Parathyroid adenoma (tissue), 2 donors: Measurements from ENCODE around the gene TMEM147.

ENCODE experiments used
- H2AFZ ChIP-seq: fragments of 300-600 bp; sonication (generic); one replicate; pipeline ENCODE4 v1.7.0; 2017; ENCODE audit warnings: antibody characterized with exemption, mild to moderate bottlenecking
- H3K27ac ChIP-seq: fragments of 300-600 bp; sonication (generic); one replicate; pipeline ENCODE4 v1.7.0; 2017
- H3K27me3 ChIP-seq: fragments of 300-600 bp; sonication (generic); one replicate; pipeline ENCODE4 v1.7.0; 2017; ENCODE audit warnings: low read length; ENCODE audit not compliant: control insufficient read depth, insufficient read depth
- H3K36me3 ChIP-seq: fragments of 300-600 bp; sonication (generic); one replicate; pipeline ENCODE4 v1.7.0; 2017; ENCODE audit warnings: low read length; ENCODE audit not compliant: control insufficient read depth, insufficient read depth
- H3K4me1 ChIP-seq: fragments of 300-600 bp; sonication (generic); one replicate; pipeline ENCODE4 v1.7.0; 2017; ENCODE audit warnings: control low read depth
- H3K4me2 ChIP-seq: fragments of 300-600 bp; sonication (generic); one replicate; pipeline ENCODE4 v1.7.0; 2017; ENCODE audit warnings: low read length
- H3K4me3 ChIP-seq: fragments of 300-600 bp; sonication (generic); one replicate; pipeline ENCODE4 v1.7.0; 2017; ENCODE audit warnings: low read depth, low read length
- H3K79me2 ChIP-seq: fragments of 300-600 bp; sonication (generic); one replicate; pipeline ENCODE4 v1.7.0; 2017; ENCODE audit warnings: control low read depth
- H3K9ac ChIP-seq: fragments of 300-600 bp; sonication (generic); one replicate; pipeline ENCODE4 v1.7.0; 2017; ENCODE audit warnings: mild to moderate bottlenecking
- H3K9me3 ChIP-seq: fragments of 300-600 bp; sonication (generic); one replicate; pipeline ENCODE4 v1.7.0; 2017; ENCODE audit warnings: low read length; ENCODE audit not compliant: control insufficient read depth
- CTCF ChIP-seq: fragments of 300-600 bp; sonication (generic); IDR thresholded peaks from one replicate; pipeline ENCODE4 v1.7.0; 2017; ENCODE audit warnings: antibody characterized with exemption, mild to moderate bottlenecking
- donor health status: primary hyperparathyroidism.

The TMEM147 gene

GRCh38 chr19:35543280-35544109, 1.9 kb upstream of the TMEM147 start:
- no peak overlapping the region for H2AFZ ChIP-seq
- peaks cover 5% of the 10 kb centered on the region for H3K79me2 ChIP-seq
- no peaks in the 10 kb centered on the region for H3K9me3 ChIP-seq
- H3K27ac ChIP-seq, result no peak overlapping the region
- H3K36me3 ChIP-seq, result no peaks in the 10 kb centered on the region
- no peak overlapping the region for H3K4me2 ChIP-seq
- no peak for TF ChIP-seq CTCF
- no peak overlapping the region for H3K4me3 ChIP-seq
- peaks cover 6% of the 10 kb centered on the region for H3K4me1 ChIP-seq
- no peak overlapping the region for H3K9ac ChIP-seq
- H3K27me3 ChIP-seq, result no peaks in the 10 kb centered on the region

- H3K4me1 ChIP-seq, result peaks cover 6% of the 10 kb centered on the region
- H3K9me3 ChIP-seq, result no peaks in the 10 kb centered on the region
- no peaks in the 10 kb centered on the region for H3K27me3 ChIP-seq
- H2AFZ ChIP-seq, result peak overlapping the region; percentile 100
- peaks cover 5% of the 10 kb centered on the region for H3K79me2 ChIP-seq
- H3K4me3 ChIP-seq, result peak overlapping the region; percentile 98
- H3K36me3 ChIP-seq, result no peaks in the 10 kb centered on the region
- H3K9ac ChIP-seq, result no peak overlapping the region
- peak overlapping the region; percentile 98 for H3K4me2 ChIP-seq
- no peak for TF ChIP-seq CTCF
- no peak overlapping the region for H3K27ac ChIP-seq
Observed at GRCh38 chr19:35544110-35544802, 1.2 kb upstream of the TMEM147 start.

GRCh38 chr19:35545855-35546381, 492 bp downstream of the TMEM147 start:
- TF ChIP-seq CTCF, result no peak
- peak overlapping the region; percentile 100 for H2AFZ ChIP-seq
- H3K36me3 ChIP-seq, result no peaks in the 10 kb centered on the region

GRCh38 chr19:35546532-35546931, 1.1 kb downstream of the TMEM147 start:
- H3K79me2 ChIP-seq, result peaks cover 5% of the 10 kb centered on the region
- TF ChIP-seq CTCF, result no peak
- H3K9ac ChIP-seq, result no peak overlapping the region
- H3K4me1 ChIP-seq, result peaks cover 6% of the 10 kb centered on the region
- peak overlapping the region; percentile 98 for H3K4me2 ChIP-seq
- no peak overlapping the region for H2AFZ ChIP-seq
- no peaks in the 10 kb centered on the region for H3K27me3 ChIP-seq
- H3K36me3 ChIP-seq, result no peaks in the 10 kb centered on the region
- H3K4me3 ChIP-seq, result peak overlapping the region; percentile 98
- H3K27ac ChIP-seq, result no peak overlapping the region
- no peaks in the 10 kb centered on the region for H3K9me3 ChIP-seq

More at GRCh38 chr19:35545855-35546381, 492 bp downstream of the TMEM147 start:
- Histone ChIP-seq H3K9me3 (no peaks in the 10 kb centered on the region), H3K27me3 (no peaks in the 10 kb centered on the region), H3K9ac (peak overlapping the region; percentile 88), H3K79me2 (peaks cover 5% of the 10 kb centered on the region), H3K4me2 (peak overlapping the region; percentile 98), H3K4me1 (peaks cover 6% of the 10 kb centered on the region), H3K27ac (peak overlapping the region; percentile 74), H3K4me3 (peak overlapping the region; percentile 98)
